Astrocyte of the spinal cord (primary cell): ENCODE measurements around the gene CHRNB2.

Experiments used
- DNase-seq: peaks from one replicate; pipeline ENCODE4 v3.0.0; 2011; ENCODE audit warnings: low read depth, low spot score
- H3K4me3 ChIP-seq: 2 replicates; pipeline ENCODE4 v1.5.1; 2011; ENCODE audit warnings: low read depth, mild to moderate bottlenecking, low read length, moderate library complexity
- in situ Hi-C: cut with HindIII; loops from 2 replicates; pipeline ENCODE4 v1.10.0; 2017; ENCODE audit warnings: low sequenced_read_pairs
- TF ChIP-seq, protein P1 (sequence below): IDR thresholded peaks from 2 replicates; pipeline ENCODE4 v1.5.1; 2012; ENCODE audit warnings: low read depth, mild to moderate bottlenecking, low read length, inconsistent platforms

CHRNB2 gene

DNA sequence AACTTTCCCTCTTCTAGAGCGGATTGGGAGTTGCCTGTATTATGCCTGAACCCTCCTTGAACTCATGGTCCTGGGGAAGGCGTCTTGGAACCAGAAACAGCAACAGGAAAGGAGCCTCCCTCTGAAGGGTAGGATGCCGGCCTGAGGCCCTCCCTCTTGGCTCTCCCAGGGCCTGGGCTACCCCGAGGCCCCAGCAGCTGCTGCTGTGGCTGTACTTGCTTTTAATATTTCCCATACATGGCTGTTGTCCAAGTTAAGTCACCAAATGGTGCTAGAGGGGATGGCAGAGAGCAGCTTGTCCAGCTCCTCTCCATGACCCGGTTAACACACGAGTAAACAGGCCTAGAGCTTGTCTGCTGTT lies 10.5 kb downstream of the CHRNB2 start:
- in situ Hi-C loops, result no loop called here
- TF ChIP-seq, protein P1, sequence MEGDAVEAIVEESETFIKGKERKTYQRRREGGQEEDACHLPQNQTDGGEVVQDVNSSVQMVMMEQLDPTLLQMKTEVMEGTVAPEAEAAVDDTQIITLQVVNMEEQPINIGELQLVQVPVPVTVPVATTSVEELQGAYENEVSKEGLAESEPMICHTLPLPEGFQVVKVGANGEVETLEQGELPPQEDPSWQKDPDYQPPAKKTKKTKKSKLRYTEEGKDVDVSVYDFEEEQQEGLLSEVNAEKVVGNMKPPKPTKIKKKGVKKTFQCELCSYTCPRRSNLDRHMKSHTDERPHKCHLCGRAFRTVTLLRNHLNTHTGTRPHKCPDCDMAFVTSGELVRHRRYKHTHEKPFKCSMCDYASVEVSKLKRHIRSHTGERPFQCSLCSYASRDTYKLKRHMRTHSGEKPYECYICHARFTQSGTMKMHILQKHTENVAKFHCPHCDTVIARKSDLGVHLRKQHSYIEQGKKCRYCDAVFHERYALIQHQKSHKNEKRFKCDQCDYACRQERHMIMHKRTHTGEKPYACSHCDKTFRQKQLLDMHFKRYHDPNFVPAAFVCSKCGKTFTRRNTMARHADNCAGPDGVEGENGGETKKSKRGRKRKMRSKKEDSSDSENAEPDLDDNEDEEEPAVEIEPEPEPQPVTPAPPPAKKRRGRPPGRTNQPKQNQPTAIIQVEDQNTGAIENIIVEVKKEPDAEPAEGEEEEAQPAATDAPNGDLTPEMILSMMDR, result no peak
- no peak overlapping the region for H3K4me3 ChIP-seq
- no peak for DNase-seq

DNA sequence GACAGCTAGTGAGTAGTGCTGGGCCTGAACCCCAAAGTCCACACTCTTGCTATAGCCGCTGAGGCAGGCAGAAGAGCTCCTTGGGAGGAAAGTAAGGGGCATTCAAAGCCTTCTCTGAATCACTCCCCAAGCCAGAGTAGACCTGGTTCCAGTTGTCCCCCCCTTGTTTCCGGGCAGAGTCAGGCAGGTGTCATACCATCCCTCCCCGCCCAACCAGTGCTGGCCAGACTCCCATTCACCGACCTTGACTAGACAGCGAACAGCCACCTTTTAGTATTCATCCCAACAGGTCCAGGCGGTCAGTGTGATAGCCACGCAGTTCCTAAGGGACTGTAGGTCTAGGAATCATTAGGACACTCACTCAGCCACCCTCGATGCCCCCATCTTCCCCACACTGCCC lies 11.8 kb downstream of the CHRNB2 start:
- no peak for DNase-seq
- TF ChIP-seq, protein P1, result no peak
- in situ Hi-C loops, result no loop called here
- no peak overlapping the region for H3K4me3 ChIP-seq

DNA sequence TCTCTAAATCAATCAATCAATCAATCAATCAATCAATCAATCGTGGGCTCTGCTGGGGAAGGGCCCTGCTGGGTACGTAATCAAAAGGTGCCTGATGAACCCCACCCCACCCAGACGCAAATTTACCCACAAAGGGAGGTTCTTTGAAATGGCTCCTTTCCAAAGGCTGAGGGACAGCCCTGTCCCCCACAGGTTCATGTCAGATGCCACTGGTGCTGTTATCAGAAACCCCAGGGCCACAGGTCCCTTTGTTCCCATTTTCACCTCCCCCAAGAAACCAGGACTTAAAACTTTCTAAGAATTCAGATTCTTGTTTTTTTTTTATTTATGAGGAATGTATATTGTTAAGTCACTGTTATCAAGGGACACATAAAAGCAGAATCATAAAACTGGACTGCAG lies 14.2 kb downstream of the CHRNB2 start:
- H3K4me3 ChIP-seq, result no peak overlapping the region
- TF ChIP-seq, protein P1, result no peak
- in situ Hi-C loops, result no loop called here
- DNase-seq, result no peak

DNA sequence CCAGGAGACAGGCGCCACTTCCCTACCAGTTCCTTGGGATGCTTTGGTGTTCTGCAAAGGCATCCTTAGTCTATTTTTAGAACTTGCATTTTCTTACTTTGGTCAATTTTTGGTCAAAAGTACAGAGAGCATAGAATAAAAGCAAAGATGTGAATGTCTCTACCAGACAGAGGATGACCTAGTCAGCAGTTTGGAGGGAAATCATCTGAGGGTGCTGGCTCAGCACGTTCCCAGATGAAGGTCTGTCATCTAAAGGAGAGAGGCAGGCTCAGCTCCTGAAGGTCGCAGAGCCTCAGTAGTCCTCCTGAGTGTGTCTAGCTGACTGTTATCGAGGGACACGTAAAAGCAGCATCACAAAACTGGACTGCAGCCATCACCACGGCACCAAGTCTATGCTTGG lies 15.3 kb downstream of the CHRNB2 start:
- TF ChIP-seq, protein P1, result no peak

DNA sequence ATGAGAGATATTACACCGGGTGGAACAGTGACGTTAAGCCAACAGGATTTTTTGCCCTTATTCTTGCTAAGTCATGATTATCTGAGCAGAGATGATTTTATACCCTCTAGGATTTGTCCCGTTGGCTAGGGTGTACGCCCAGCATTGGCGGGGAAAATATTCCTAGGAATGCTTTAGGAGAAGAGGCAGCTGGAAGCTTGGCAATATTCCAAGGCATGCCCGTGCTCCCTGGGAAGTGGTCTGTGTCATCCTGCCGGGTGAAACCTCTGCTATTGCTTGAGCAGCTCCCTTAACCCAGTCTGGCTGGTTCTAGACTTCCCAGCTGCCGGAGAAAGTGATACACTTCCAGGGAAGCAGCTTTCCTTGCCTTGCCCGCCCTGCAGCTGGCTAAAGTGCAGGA lies 16.2 kb downstream of the CHRNB2 start:
- TF ChIP-seq, protein P1, result no peak
- DNase-seq, result no peak
- H3K4me3 ChIP-seq, result no peak overlapping the region
- in situ Hi-C loops, result no loop called here

More for the DNA sequence above, 15.3 kb downstream of the CHRNB2 start:
- no peak overlapping the region for H3K4me3 ChIP-seq
- no peak for DNase-seq
- in situ Hi-C loops, result no loop called here

DNA sequence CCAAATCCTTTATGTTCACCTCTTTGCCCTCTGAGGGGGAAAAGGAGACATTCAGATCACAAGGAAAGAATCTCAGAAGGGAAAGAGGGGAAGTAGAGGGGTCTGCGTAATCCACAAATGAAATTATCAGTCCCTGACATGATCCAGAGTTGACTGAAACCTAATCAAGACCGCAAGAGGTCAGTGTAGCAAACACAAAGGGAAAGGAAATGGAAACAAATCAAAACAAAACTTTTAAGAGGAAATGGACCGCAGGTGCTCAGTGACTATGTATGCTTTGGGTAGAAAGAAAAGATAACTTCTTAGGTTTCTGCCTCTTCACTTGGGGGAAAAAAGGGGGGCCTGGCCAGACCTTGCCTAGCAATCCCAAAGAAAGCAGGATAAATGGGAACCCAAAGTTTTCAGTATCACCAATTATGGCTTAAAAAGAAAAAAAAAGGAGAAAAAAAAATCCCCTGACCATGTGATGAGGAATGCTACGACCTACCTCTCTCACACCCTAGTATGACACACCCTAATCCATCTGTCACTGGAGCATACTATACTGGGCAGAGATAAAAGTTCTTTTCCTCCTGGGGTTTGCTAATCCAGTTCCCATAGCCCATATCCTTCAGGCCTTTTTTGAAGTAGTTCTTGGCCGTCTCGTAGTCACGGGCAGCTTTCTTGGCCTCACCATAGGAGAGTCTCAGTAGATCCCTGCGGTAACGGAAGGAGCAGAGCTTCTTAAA lies 16.9 kb downstream of the CHRNB2 start:
- no peak overlapping the region for H3K4me3 ChIP-seq
- TF ChIP-seq, protein P1, result no peak
- no peak for DNase-seq
- in situ Hi-C loops, result no loop called here
